Measurements from ENCODE around the gene MIPEP.

Gene MIPEP

DNA sequence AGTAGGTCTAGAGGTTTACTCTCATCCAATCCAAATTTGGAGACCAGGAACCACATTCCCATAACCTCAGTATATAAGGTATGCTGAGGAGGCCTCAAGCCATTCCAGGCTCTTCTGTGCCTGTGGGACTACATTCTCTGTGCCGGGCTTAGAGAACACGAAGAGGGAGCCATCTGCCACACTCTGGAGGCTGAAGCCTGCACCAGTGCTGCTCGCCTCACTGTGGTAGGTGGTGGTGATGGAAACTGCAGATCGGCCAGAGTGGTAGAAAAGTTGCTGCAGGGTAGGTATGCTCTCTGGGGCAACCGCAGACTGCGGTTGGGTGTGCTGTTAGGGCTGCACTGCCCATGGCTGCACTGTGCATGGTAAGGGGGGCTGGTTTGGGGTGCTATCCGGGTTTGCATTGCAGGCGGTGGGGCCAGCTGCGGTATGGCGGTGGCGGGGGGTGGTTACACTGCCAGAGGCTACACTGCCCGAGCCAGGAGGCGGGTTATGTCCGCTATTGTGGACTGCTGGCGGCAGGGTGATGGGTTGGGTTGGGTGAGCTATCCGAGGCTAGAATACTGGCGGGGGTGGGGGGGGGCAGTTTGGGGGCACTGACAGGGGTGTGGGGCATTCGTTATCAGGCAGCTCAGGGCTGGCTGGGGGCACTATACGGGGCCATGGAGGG lies 174.0 kb downstream of the MIPEP start:
- DNase-seq (ENCODE audit: low read depth, low spot score), result no peak

DNA sequence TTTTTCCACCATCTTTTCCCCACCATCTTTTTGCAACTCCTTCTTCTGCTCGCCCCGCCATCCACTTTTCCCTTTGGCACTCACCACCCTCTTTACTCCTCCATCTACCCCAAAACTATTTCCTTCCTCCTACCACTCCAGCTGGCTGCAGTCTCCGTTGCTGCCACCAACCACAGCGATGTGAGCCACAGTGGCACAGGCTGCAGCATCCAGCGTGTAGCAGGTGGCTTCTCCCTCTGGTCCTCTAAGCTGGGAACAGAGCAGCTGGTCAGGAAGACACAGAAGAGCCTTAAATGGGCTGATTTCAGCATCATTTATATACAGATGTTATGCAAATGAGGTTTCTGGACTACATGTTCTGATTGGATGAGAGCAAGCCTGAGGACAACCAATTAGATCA lies 174.5 kb downstream of the MIPEP start:
- DNase-seq (ENCODE audit: low read depth, low spot score), result no peak

- no peak for DNase-seq (ENCODE audit: low read depth, low spot score)
Observed at GRCh38 chr13:23711355-23711754, 177.8 kb downstream of the MIPEP start.

- no peak for DNase-seq (ENCODE audit: low read depth, low spot score)
Observed at GRCh38 chr13:23710366-23710765, 178.8 kb downstream of the MIPEP start.

- no peak for DNase-seq (ENCODE audit: low read depth, low spot score)
Observed at GRCh38 chr13:23709536-23709935, 179.7 kb downstream of the MIPEP start.

DNA sequence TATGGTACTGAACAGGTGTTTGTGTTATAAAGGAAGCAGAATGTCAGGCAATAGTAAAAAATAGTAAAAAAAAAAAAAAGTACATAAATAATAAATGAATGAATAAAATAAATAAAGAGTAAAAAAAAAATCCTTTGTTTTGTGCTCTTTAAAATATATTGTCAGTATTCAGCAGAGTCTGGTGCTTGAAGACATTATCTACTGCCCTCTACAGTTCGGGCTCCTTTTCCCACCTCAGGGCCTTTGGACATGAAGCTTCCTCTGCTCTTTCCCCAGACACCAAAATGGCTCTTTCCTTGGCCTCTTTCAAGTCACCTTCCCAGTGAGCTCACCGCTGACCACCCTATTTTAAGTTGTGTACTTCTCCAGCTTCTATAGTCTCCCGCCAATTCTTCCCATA lies 181.5 kb downstream of the MIPEP start:
- DNase-seq (ENCODE audit: low read depth, low spot score), result no peak

DNA sequence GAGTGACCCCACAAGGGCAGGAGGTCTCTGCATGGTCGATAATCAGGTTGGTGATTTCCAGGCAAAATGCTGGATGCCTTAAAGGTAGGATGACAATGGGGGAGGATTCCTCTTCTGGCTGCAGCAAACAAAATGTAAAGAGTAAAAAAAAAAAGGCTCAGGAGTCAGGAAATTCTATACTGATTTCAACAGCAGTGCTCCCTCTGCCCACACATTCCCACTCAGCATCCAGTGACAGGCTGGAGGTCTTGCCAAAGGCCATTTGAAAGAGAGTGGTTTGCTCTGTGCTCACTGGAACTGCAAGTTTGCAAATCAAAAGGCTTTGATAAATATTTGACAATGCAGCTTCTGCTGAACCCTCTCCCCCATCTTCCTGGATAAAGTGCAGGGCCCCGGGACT lies 183.6 kb downstream of the MIPEP start:
- no peak for DNase-seq (ENCODE audit: low read depth, low spot score)

DNA sequence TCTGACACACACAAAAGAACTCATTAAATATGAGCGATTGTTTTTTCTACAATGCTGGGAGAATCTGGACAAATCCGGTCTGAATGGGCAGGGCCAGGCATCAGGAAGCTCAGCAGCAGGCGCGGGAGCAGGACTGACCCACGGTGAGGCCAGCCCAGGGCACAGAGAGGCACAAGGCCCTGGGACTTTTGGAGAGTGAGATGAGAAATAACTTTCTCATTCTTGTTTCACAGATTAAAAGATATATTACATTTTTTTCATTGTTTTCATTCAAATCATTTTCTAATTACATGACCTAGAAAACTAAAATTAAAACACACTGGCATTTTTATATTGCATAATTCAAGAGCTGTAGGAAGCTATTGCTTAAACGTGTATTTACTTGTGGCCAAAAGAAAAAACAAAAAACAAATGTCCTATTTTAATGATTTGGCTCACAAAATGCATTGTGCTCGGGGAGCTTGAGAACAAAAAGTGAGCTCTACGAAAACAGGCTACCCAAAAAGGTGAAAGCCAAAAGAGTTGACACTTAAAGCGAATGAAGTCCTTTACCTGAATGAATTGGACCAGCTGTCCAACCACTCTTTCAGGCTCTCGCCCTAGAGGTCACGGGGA lies 185.8 kb downstream of the MIPEP start:
- no peak for DNase-seq (ENCODE audit: low read depth, low spot score)

- no peak for DNase-seq (ENCODE audit: low read depth, low spot score)
Observed at GRCh38 chr13:23701636-23702035, 187.6 kb downstream of the MIPEP start.

DNA sequence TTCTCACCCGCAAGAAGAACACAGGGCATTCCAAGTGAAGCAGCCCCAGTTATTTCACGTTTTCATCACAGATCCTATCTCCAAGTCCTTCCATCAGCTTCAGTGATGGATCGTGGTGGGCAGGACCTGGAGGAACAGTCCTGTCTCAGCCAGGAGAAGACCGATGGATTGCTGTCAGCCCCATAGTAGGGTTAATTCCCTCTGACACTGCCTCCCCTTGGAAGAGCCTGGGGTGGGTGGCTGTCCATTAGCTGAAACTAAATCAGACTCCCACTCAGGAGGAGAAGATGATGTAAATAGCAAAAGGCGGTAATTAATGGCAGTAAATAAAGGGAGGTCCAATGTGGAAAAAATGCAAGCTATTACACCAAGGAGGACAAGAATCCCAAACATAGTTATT lies 188.0 kb downstream of the MIPEP start:
- DNase-seq (ENCODE audit: low read depth, low spot score), result no peak

DNA sequence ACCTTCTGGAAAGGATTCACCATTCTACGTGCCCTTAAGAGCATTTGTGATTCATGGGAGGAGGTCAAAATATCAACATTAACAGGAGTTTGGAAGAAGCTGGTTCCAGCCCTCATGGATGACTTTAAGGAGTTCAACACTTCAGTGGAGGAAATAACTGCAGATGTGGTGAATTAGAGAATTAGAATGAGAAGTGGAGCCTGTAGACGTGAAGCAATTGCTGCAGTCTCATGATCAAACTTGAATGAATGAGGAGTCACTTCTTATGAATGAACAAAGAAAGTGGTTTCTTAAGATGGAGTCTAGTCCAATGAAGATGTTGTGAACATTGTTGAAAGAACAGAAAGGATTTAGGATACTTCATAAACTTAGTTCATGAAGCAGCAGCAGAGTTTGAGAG lies 189.9 kb downstream of the MIPEP start:
- no peak for DNase-seq (ENCODE audit: low read depth, low spot score)

GRCh38 chr13:23697772-23698313 lies 191.4 kb downstream of the MIPEP start:
- DNase-seq (ENCODE audit: low read depth, low spot score), result no peak

GRCh38 chr13:23696610-23697009 lies 192.6 kb downstream of the MIPEP start:
- DNase-seq (ENCODE audit: low read depth, low spot score), result no peak

DNA sequence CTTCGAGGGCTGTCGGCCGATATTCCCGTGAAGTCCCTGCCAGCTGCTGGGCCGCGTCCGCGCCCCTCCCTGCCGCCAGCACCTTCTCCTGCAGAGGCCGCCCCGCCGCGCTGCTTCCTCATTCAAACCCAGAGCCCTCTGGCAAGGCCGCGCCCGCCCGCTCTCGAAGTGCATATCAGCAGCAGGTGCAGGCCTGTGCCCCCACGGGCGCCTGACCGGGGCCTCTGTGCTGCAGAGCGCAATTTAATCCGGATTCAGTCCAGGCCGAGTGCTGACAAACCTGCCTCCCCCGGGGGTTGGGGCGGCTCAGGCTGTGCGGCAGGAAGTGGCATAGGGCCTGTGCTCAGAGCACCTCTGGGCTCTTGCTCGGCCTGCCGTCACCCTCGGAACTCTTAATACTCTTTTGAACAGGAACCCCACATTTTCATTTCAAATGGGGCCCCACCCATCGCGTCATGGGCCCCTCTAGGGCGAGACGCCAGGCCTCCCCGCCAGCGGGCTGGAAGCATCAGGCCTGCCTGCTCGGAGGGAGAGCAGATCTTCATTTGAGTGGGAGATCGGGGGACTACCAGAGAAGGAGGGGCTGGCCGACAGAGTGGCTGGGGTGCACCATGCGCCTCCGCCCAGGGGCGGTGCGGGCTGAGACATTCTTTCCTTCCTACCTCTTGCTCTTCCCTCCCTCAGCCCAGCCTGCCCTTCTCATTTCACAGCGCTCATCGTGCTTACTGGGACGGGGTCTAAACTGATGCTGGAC lies 193.3 kb downstream of the MIPEP start:
- DNase-seq (ENCODE audit: low read depth, low spot score), result no peak

- no peak for DNase-seq (ENCODE audit: low read depth, low spot score)
Observed at GRCh38 chr13:23695196-23695595, 194.0 kb downstream of the MIPEP start.

GRCh38 chr13:23692816-23693215 lies 196.4 kb downstream of the MIPEP start:
- DNase-seq (ENCODE audit: low read depth, low spot score), result no peak

DNA sequence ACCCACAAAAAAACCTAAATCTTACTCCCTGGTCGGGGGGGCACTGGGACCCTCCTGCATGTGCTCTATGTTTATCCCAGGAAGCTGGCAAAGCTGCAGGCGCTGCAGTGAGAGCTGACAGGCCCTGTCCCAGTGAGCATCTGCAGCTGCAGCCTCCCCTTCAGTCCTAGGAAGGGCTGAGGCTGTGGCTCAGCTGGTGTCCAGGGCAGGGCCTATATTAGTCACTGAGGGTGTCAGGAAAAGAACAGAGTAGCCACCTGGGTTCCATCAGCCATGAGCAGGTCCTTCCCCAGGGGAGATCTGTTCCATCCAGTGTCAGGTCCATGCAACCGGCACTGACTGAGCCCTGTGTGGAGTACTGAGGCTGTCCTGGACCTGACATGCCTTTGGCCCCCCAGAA lies 198.5 kb downstream of the MIPEP start:
- no peak for DNase-seq (ENCODE audit: low read depth, low spot score)

DNA sequence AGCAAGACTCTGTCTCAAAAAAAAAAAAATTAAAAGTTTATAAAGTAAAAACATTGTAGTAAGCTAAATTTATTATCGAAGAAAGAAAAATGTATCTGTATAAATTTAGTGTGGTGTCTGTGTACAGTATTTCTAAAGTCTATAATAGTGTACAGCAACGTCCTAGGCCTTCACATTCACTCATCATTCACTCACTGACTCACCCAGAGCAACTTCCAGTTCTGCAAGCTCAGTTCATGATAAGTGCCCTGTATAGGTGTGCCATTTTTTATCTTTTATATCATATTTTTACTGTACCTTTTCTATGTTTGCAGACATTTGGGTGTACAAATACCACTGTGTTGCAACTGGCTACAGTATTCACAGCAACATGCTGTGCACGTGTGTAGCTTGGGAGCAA lies 200.9 kb downstream of the MIPEP start:
- no peak for DNase-seq (ENCODE audit: low read depth, low spot score)

DNA sequence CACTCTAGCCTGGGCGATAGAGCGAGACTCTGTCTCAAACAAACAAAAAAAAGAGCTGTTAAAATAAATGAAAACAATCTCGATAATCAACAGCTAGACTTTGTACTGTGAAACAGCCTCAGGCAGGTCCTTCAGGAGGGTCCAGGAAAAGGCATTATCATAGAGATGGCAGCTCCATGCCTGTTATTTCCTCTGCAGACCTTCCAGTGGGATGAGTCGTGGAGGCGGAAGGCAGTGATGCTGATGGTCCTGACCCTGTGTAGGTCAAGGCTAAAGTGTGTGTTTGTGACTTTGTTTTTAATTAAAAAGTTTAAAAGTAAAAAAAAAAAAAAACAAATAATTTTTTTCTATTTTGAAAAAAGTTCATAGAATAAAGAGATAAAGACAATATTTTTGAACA lies 201.6 kb downstream of the MIPEP start:
- DNase-seq (ENCODE audit: low read depth, low spot score), result no peak

DNA sequence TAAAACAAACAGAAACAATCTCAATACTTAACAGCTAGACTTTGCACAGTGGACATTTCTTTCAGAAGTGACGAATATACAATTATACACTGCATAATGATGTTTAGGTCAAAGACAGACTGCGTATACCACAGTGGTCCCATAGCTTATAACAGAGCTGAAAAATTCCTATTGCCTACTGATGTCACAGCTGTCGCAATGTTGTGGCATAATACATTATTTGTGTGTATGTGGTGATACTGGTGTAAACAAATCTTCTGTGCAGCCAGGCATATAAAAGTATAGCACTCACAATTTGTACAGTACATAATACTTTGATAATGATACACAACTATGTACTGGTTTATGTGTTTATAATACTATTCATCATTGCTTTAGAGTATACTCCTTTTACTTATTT lies 202.3 kb downstream of the MIPEP start:
- DNase-seq (ENCODE audit: low read depth, low spot score), result no peak

- DNase-seq (ENCODE audit: low read depth, low spot score), result no peak
Observed at GRCh38 chr13:23685416-23685815, 203.8 kb downstream of the MIPEP start.

DNA sequence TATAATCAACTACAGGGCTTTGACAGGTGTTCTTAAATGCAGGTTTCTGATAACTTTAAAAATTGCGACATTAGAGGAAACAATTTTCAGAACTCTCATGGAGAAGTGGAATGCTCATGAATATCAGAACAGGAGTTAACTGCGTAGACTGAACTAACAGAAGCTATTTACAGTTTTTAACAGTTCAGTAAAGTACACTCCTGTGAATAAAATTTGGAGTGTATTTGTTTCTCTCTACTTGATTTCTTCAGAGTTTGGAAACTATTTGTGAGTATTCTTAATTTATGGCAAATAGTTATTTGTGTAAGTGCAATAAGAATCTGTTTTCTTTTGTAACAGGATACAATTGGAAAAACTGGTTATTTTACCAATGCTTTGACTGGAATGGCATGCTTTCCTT lies 204.6 kb downstream of the MIPEP start:
- DNase-seq (ENCODE audit: low read depth, low spot score), result no peak

- no peak for DNase-seq (ENCODE audit: low read depth, low spot score)
Observed at GRCh38 chr13:23683084-23683483, 206.1 kb downstream of the MIPEP start.

Data from iPS DF 19.7 (cell line).